ENCODE results near the gene AIMP1. TPM values are rescaled to one million over a fixed set of nuclear protein-coding genes. Genes with fewer than 3 reads are reported as not detected.

The AIMP1 gene
- total RNA-seq, 1 donor from 2014 or later, result 32.2 TPM

GRCh38 chr4:106302062-106302438, 14.3 kb upstream of the AIMP1 start:
- no peak overlapping the region for H3K4me3 Mint-ChIP-seq
- H3K36me3 Mint-ChIP-seq (ENCODE audit: low read depth), result peaks cover 9% of the 10 kb centered on the region
- H3K27me3 Mint-ChIP-seq (ENCODE audit: low read depth), result no peaks in the 10 kb centered on the region
- no peak for DNase-seq (ENCODE audit: low read depth, low spot score)
- H3K4me1 Mint-ChIP-seq, result no peaks in the 10 kb centered on the region
- peaks cover 2% of the 10 kb centered on the region for H3K9me3 Mint-ChIP-seq
- peak overlapping the region; percentile 9 for H3K27ac Mint-ChIP-seq (ENCODE audit: unreplicated experiment)
- TF ChIP-seq CTCF (conservative IDR thresholded peaks at IDR 0.05), result no peak

GRCh38 chr4:106303548-106304281, 12.6 kb upstream of the AIMP1 start:
- no peak overlapping the region for H3K4me3 Mint-ChIP-seq
- peaks cover 2% of the 10 kb centered on the region for H3K9me3 Mint-ChIP-seq
- H3K36me3 Mint-ChIP-seq (ENCODE audit: low read depth), result peaks cover 9% of the 10 kb centered on the region
- no peaks in the 10 kb centered on the region for H3K27me3 Mint-ChIP-seq (ENCODE audit: low read depth)
- no peak for TF ChIP-seq CTCF (conservative IDR thresholded peaks at IDR 0.05)
- no peaks in the 10 kb centered on the region for H3K4me1 Mint-ChIP-seq
- peak overlapping the region; percentile 58 for H3K27ac Mint-ChIP-seq (ENCODE audit: unreplicated experiment)
- no peak for DNase-seq (ENCODE audit: low read depth, low spot score)

GRCh38 chr4:106304632-106305031, 11.7 kb upstream of the AIMP1 start:
- Mint-ChIP-seq H3K27ac (ENCODE audit: unreplicated experiment) (peak overlapping the region; percentile 8), H3K4me1 (no peaks in the 10 kb centered on the region), H3K36me3 (ENCODE audit: low read depth) (peaks cover 9% of the 10 kb centered on the region), H3K4me3 (no peak overlapping the region), H3K27me3 (ENCODE audit: low read depth) (no peaks in the 10 kb centered on the region), H3K9me3 (peaks cover 2% of the 10 kb centered on the region)
- no peak for DNase-seq (ENCODE audit: low read depth, low spot score)
- TF ChIP-seq CTCF (conservative IDR thresholded peaks at IDR 0.05), result no peak

GRCh38 chr4:106305435-106306055, 10.8 kb upstream of the AIMP1 start:
- H3K36me3 Mint-ChIP-seq (ENCODE audit: low read depth), result peaks cover 4% of the 10 kb centered on the region
- H3K4me1 Mint-ChIP-seq, result no peaks in the 10 kb centered on the region
- no peak for DNase-seq (ENCODE audit: low read depth, low spot score)
- H3K27me3 Mint-ChIP-seq (ENCODE audit: low read depth), result no peaks in the 10 kb centered on the region
- TF ChIP-seq CTCF (conservative IDR thresholded peaks at IDR 0.05), result no peak
- H3K27ac Mint-ChIP-seq (ENCODE audit: unreplicated experiment), result no peak overlapping the region
- no peak overlapping the region for H3K4me3 Mint-ChIP-seq
- no peaks in the 10 kb centered on the region for H3K9me3 Mint-ChIP-seq

- peaks cover 4% of the 10 kb centered on the region for H3K36me3 Mint-ChIP-seq (ENCODE audit: low read depth)
- no peak overlapping the region for H3K27ac Mint-ChIP-seq (ENCODE audit: unreplicated experiment)
- H3K27me3 Mint-ChIP-seq (ENCODE audit: low read depth), result no peaks in the 10 kb centered on the region
- no peaks in the 10 kb centered on the region for H3K9me3 Mint-ChIP-seq
- TF ChIP-seq CTCF (conservative IDR thresholded peaks at IDR 0.05), result no peak
- no peak overlapping the region for H3K4me3 Mint-ChIP-seq
- H3K4me1 Mint-ChIP-seq, result no peaks in the 10 kb centered on the region
- DNase-seq (ENCODE audit: low read depth, low spot score), result no peak
Observed at GRCh38 chr4:106306561-106306960, 9.8 kb upstream of the AIMP1 start.

Data from neural crest cell (in vitro differentiated cells).